ENCODE data around the gene PTGDR2.

DNA sequence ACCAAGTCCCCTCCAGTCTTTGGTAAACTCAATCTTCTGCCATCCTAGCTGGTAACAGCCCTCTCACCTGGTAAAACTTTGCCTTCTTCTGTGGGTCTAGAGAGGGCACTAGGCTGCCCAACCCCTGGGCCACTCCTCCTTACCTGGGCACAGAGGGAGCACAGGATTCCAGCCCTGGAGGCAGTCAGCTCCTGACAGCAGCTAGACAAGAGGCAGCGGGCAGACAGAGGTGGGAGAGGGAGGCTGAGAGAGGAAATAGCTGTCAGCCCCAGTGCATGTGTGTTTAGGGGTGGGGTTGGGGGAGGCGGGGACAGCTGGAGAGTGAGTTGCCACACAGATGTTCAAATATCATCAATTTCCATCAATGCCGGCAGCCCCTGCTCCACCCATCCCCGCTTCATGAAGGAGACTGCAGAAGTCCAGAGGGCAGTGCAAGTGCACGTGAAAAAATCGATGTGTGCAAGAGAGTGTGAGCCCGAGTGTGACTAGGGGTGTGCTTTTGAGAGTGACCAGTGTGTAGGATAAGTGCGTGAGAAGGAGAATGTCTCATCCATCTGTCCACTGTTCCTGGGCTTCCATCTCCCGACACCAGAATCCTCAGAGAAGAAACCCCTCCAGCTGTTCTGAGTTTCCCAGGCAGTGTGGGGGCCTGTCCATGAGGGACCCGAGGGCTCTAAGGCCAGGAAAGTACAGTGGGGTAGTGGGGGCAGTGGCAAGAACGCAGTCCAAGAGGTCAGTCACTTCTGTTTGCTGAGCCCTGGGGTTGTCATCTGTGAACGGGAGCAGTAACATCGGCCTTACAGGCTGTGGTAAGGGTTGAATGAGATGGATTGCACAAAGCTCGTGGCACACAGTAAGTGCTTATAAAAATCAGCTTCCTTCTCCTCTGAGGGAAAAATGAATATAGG is at the start of gene PTGDR2:
- TF ChIP-seq CTCF (IDR thresholded peaks at IDR 0.05) (no peak), POLR2A (IDR thresholded peaks at IDR 0.05) (no peak)

Measured in uterus (tissue), 2 donors.